Cardiac fibroblast (primary cell): Measurements from ENCODE around the gene TNFRSF25.
A peak's percentile ranks its signal among the peaks of the same experiment; 100 is the strongest.
"Not testable (repeated sequence)": the region's sequence is repeated elsewhere in the genome, so short reads cannot be mapped to it uniquely, and the experiment has no call there.

Experiments
- DNase-seq, 2 donors: peaks; one replicate each; pipeline versions ENCODE4 v3.0.0 to v3.0.0-alpha.2; 2010; ENCODE audit warnings: low read depth in 2 of 2
- H3K4me3 ChIP-seq, 2 donors: replicated peaks in 1 of 2; 1 replicate in 1 of 2; 2 replicates in 1 of 2; pipeline ENCODE4 v1.5.1; 2011; ENCODE audit warnings: low read depth in 2 of 2, low read length in 2 of 2, mild to moderate bottlenecking in 2 of 2, moderate library complexity in 1 of 2
- TF ChIP-seq, protein P1 (sequence below): IDR thresholded peaks from one replicate; pipeline ENCODE4 v1.5.1; 2011; ENCODE audit warnings: low read depth, mild to moderate bottlenecking, low read length, inconsistent platforms

The TNFRSF25 gene

DNA sequence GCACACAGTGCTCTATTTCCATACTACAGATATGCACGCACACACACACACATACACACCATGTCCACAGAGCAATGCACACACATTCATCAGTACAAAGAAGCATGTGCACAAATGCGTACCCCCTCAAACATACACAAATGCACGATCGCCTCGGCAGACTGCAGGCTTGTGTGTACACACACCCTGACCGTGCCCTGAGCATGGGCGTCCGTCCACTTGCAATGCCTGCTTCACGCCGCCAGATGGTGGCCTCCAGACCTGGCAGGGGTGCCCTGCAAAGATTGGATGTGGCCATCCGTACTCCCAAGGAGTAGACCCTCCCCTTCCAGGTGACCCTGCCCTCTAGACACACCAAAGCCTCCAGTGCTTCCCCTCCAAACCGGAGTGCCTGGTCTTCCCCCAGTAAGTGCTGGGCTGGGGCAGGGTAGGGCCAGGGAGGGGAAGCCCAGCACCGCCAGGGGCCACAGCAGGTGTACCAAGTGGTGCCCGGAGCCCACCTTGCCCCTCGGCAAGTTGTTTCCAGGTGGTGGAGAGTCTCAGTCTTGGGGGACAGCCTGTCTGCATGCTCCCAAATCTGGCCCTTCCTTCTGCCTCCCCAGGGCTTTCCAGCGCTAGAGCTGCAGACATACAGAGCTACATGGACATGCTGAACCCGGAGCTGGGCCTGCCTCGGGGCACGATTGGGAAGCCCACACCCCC is 20.8 kb downstream of the TNFRSF25 start:
- H3K4me3 ChIP-seq: no peak overlapping the region
- peak; percentile 50 to 56 for DNase-seq
- TF ChIP-seq, protein P1, sequence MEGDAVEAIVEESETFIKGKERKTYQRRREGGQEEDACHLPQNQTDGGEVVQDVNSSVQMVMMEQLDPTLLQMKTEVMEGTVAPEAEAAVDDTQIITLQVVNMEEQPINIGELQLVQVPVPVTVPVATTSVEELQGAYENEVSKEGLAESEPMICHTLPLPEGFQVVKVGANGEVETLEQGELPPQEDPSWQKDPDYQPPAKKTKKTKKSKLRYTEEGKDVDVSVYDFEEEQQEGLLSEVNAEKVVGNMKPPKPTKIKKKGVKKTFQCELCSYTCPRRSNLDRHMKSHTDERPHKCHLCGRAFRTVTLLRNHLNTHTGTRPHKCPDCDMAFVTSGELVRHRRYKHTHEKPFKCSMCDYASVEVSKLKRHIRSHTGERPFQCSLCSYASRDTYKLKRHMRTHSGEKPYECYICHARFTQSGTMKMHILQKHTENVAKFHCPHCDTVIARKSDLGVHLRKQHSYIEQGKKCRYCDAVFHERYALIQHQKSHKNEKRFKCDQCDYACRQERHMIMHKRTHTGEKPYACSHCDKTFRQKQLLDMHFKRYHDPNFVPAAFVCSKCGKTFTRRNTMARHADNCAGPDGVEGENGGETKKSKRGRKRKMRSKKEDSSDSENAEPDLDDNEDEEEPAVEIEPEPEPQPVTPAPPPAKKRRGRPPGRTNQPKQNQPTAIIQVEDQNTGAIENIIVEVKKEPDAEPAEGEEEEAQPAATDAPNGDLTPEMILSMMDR: peak; percentile 79

DNA sequence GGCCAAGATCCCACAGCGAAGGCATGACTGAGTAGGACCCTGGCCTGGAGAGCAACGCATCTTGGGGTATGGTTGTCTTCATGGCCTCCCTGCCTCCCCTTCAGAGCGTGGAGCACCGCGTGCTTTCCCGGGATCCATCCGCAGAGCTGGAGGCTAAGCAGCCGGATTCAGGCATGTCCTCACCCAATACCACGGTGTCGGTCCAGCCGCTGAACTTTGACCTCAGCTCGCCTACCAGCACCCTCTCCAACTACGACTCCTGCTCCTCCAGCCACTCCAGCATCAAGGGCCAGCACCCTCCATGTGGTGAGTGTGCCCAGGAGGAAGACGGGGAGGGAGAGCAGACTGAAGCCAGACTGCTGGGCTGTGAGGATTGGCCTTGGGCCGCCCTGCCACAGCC is 21.6 kb downstream of the TNFRSF25 start:
- DNase-seq: no peak
- H3K4me3 ChIP-seq: no peak overlapping the region
- TF ChIP-seq, protein P1: no peak

DNA sequence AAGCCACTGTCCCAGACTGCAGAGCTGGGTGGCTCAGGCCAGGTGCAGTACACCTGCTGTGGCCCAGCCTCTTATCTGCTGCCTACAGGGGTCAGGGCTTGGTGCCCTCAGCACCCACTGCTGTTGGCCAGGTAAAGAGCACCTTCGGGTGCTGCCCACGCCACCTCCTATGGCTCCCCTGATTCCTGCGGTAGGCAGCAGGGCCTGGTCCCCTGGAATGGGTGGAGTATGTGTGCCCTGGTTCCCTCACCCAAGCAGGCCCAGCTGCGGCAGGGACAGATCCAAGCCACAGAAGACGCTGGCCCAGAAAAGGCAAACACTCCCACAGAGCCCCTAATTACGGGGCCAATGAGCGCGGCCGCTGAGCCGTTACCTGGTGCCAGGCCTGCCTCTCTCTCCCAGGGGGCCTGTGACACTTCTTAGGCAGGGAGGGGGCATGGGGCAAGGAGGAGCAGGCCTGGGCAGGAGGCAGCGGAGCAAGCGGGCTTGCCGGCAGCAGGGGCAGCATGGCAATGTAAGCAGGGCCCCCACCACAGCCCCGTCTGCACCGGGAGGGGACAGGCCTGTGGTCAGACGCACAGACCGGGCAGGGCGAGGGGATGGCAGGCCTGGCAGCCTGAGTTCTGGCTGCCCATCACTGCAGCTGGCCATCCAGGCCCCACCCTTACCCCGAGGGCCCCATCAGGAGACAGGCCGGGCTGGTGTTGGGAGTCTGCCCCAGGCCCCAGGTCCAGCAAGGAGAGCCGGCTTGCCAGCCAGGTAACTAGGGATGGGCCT is 22.4 kb downstream of the TNFRSF25 start:
- TF ChIP-seq, protein P1: no peak
- no peak overlapping the region for H3K4me3 ChIP-seq
- DNase-seq: no peak

DNA sequence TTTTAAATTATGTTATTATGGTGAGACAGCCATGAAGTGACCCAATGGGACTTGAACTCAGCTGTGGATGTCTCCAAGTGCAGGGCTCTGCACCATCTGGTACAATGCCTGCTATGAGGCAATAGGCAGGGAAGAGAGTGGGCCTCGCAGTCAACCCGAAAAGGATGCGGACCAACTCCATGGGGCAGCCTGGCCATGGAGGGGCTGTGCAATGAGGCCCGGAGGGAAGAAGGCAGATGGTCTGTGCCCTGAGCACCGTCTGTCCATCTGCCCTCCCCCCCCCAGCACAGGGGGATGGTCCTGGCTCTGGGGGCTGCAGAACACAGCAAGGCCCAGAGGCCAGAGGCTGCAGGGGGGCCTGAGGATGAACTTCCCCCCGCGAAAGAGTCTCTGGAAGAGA is 24.4 kb downstream of the TNFRSF25 start:
- no peak for DNase-seq
- TF ChIP-seq, protein P1: no peak
- no peak overlapping the region for H3K4me3 ChIP-seq

DNA sequence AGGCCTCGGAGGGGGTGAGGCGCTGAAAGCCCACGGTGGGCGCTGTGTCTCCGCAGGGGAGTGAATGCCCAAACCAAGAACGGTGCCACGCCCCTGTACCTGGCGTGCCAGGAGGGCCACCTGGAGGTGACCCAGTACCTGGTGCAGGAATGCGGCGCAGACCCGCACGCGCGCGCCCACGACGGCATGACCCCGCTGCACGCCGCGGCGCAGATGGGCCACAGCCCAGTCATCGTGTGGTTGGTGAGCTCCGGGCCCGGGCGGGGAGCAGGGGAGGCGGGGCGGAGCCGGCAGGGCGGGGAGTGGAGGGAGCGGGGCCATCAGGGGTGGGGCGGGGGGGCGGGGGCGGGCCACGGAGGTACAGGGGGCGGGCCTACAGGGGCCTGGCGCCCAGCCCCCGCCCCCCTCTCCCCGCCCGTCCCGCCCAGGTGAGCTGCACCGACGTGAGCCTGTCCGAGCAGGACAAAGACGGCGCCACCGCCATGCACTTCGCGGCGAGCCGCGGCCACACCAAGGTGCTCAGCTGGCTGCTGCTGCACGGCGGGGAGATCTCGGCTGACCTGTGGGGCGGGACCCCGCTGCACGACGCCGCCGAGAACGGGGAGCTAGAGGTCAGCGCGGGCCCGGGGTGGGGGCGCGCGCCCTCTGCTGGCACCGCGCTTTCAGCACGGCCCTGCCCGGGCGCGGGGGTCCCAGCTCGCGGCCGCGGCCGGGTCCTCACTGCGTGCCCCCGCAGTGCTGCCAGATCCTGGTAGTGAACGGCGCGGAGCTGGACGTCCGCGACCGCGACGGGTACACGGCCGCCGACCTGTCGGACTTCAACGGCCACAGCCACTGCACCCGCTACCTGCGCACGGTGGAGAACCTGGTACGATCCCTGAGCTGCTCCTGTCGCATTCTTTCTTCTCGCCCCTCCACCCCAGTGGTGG is 25.5 kb downstream of the TNFRSF25 start:
- H3K4me3 ChIP-seq: no peak overlapping the region
- peak in 1 of 2 donors; percentile 42 for DNase-seq
- TF ChIP-seq, protein P1: no peak

DNA sequence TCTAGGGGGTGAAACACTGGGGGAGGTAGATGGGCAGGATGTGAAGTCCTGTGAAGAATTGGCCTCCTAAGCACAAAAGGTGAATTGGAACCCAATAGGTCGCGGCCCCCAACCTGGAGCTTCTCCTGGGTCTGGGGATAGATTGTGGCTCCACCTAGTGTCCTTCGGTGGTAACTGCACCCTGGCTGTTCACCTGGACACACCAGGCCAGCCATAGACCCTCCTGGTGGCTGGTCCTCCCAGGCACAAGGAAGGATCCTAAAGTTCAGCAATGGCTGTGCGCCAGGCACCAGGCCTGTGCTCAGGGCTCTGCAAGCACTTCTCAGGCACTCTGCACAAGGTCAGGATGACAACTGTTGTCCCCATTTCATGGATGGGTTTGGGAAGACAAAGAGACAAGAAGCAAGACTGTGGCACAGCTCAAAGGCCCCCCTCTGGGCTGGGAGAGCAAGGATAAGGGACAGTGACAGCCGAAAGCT is 27.9 kb downstream of the TNFRSF25 start:
- TF ChIP-seq, protein P1: peak; percentile 93
- DNase-seq: peak; percentile 55 to 61
- no peak overlapping the region for H3K4me3 ChIP-seq

DNA sequence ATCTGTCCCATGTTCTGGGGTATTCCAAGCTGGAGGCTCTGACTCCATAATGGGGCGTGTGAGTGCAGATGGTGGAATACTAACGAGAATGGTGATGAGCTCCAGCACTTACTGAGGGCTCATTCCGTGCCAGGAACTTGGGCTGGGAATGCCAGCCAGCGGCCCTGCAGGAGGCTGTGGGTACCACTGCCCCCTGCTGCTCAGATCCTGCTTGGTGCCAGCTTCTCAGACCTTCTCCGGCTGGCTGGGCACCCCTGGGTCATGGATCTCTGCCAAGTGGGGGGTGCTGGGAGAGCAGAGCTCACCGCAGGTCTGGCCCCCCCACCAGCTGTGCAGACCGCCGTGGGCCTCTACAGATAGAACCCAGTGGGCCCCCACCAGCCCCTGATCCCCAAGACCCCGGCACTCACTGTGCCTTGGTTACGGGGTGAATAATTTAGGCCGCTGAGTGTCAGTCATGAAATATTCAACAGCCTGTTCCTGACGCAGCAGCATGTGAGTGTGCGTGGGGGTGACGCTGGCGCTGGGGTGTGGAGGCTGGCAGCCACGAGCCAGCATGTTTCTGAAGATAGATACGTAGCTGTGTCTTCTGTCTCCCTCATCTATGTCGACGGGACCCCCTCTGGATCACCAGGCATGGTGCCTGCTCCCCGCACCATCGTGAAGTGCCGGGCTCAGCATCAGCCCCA is 28.8 kb downstream of the TNFRSF25 start:
- H3K4me3 ChIP-seq, DNase-seq: not testable (repeated sequence)

DNA sequence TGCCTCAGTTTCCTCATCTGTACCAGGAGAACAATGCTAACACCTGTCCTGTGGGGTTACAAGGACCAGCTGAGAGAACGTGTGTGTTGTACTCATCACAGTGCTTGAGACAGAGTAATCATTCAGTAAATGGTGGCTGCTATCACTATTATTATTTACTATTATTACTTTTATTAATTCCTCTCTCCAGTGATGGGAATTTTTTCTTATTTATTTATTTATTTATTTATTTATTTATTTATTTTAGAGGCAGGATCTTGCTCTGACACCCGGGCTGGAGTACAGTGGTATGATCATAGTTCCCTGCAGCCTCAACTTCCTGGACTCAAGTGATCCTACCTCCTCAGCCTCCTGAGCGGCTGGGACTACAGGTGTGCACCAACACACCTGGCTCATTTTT is 29.7 kb downstream of the TNFRSF25 start:
- H3K4me3 ChIP-seq: not testable (repeated sequence)

More for the DNA sequence above, 29.7 kb downstream of the TNFRSF25 start:
- DNase-seq: not testable (repeated sequence)
